GM18858 (cell line): ENCODE results near the gene PHACTR2.
"Not testable (repeated sequence)": the region's sequence is repeated elsewhere in the genome, so short reads cannot be mapped to it uniquely, and the experiment has no call there.

Experiments
- ATAC-seq: cut with Tn5 transposase; IDR thresholded peaks from one replicate; pipeline ENCODE4 v1.9.1; 2021; ENCODE audit not compliant: unreplicated experiment

Gene PHACTR2

DNA sequence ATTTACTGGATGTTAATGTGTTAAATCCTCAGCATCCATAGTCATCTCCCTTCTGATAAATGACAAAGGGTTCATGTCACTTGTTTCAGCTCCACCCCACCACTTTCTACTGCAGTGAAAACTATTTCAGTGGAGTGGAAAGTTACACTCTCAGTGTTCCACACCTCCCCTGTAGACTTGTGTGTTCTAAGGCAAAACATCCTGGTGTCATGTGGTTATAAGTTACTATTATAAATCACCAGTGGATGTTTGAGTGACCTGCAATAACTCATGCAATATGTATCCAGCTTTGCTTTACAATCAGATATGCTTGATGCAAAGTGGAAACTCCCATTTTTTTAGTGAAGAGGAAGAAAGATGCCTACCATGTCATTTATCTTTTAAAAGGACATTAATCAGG is 83.3 kb downstream of the PHACTR2 start:
- no peak for ATAC-seq

DNA sequence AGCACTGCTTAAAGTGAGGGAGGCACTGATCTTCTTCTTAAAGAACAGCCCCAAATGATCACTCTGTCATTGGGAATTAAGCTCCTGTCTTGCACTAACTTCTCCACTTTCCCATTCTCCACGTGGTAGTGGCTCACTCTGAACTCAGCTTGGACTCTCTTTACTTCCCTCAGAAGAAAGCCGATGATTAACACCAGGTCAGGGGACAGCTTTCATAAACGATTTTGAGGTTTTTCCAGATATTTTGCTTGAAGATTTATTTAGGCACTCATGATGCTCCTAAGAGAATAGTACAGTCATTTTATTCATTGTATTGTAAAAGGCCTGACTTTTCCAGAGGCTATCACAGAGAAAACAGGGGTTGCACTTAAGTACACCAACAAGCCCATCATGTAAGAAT is 84.4 kb downstream of the PHACTR2 start:
- ATAC-seq, result no peak

DNA sequence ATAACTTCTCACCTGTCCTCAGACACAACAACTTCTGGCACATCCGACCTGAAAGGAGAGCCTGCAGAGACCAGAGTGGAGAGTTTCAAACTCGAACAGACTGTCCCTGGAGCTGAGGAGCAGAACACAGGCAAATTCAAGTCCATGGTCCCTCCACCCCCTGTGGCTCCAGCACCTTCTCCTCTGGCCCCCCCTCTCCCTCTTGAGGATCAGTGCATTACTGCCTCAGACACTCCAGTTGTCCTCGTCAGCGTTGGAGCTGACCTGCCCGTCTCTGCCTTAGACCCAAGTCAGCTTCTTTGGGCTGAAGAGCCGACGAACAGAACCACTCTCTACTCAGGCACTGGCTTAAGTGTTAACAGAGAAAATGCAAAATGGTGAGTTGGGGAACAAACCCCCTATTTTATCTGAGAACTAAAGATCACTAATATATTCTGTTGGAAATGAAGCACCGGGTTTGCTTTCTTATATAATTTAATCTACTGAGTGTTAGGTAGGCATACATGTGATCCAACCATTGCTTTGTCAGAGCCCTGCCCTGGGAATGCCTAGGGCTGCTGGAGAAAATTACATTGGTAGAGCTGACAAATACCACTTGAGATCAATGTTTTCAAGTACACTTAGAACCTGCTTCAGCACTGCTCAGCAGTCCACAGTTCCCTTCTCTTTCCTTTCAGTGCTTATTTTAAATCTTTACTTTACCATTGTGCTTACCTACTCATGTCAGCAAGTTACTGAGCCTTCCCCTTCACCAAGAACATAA is 87.8 kb downstream of the PHACTR2 start:
- ATAC-seq, result no peak

DNA sequence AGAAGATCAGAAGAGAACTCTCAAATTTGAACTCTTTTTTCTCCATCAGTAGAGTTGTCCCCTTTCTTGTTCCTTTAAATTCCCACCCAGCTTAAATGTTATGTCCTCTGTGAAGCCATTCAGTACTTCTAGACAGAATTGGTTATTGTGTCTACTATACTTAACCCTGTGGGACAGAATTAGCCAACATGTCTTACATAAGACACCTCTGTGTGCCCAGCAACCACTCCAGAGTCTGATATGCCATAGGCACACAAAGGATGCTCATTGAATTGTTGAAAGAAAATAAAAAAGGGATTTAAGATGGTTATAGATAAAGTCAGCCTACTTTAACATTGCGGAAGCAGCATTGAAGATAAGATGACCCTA is 88.4 kb downstream of the PHACTR2 start:
- no peak for ATAC-seq

DNA sequence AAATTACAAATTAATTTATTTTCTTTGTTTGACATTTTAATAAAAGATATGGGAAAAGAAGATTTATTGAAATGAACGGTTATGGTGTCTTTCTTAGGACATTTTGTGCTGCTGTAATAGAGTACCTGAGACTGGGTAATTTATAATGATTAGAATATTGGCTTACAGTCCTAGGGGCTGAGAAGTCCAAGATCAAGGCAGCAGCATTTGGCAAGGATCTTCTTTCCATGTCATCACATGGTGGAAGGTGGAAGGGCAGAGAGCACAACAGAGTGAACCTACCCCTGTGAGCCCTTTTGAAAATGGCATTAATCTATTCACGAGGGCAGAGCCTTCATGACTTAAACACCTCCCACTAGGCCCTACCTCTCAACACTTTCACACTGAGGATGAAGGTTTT is 89.7 kb downstream of the PHACTR2 start:
- no peak for ATAC-seq

DNA sequence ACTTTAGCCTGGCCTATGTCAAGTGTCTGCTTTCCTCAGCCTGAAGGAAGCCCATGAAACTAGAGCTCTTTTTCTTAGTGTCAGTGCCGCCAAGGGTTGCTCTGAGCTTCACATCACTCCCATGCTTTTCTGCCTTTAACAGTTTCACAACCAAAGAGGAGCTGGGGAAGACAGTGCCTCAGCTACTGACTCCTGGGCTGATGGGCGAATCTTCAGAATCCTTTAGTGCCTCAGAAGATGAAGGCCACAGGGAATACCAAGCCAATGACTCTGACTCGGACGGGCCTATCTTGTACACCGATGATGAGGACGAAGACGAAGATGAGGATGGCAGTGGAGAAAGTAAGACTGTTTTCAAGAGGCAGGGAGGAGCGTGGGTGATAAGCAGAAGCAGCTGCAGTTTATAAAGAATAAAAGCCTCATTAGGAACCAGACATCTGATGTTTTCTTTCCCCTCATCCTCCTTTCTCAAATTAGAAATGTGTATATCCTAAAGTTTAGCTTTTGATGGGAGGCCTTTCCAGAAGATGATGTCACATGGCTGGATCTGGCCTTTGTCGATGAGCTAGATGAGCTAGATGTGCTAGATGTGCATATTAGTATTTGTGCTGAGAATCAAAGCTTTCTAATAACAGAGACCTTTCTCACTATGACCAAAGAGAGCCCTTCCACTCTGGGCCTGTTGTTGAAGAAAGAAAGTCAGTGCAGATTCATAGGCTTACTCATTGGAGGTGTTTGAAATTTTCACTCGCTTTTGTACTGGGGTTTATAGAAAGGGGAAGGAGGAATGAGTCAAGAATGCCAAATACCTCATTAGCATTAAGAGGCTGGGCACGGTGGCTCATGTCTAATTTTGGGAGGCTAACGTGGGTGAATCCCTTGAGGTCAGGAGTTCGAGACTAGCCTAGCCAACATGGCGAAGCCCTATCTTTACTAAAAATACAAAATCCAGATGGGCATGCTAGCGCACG is 94.6 kb downstream of the PHACTR2 start:
- ATAC-seq, result no peak

DNA sequence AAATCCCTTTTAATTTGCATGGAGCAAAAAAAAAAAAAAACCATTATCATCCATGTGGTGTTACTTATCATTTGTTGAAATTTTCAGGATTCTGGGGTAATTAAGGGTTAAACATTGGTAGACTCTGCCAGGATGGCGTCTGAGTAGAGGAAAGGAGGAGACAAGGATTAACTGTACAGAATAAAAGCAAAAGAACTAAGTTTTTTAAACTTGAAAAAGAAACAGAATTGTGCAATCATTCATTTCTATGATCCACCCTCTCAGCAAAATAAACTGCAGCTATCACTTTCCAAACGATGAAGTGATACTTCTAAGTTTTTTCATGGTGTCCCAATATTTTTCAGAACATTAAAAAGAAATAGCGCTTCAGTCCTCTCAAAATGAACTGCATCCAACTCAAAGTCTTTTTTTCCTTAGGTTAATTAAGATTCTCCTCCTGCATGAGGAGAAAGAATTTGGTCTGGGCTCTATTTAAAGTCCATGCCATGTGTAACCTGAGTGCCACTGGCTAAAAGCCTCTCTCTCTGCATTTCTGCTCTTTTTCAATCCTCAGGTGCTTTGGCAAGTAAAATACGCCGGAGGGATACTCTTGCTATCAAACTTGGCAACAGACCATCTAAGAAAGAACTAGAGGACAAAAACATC is 95.9 kb downstream of the PHACTR2 start:
- ATAC-seq, result no peak

DNA sequence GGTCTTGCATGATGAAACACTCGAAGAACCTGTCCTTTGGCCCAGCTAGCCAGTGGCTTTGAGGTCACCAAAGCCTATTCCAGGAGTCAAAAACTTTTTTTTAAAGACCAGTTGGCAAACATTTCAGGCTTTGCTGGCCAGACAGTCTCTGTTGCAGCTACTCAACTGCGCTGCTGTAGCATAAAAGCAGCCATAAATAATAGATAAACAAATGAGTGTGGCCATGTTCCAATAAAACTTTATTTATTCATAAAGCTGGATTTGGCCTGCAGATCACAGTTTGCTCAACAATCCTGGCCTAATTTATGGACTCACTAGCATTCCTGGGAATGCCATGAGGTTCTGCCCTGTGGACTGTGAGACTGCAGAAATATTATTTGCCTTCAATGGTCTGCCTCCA is 96.6 kb downstream of the PHACTR2 start:
- no peak for ATAC-seq

DNA sequence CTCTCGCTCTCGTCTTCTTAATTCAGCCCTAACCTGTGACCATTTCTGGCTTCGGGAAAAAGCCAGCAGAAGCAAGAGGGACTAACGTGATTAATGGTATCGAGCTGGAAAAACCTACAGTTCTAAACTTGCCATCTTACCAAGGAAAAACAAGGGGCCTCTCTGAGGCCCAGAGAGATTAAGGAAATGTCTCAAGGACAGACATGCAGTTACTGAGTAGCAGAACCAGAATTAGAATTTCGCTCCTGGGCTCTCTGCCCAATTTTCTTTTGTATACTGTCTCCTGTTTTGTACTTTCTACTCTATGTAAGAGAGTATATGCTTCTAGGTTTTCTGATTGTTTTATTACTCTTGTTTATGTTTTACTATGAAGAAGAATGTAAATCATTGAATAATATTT is 97.6 kb downstream of the PHACTR2 start:
- ATAC-seq, result no peak

DNA sequence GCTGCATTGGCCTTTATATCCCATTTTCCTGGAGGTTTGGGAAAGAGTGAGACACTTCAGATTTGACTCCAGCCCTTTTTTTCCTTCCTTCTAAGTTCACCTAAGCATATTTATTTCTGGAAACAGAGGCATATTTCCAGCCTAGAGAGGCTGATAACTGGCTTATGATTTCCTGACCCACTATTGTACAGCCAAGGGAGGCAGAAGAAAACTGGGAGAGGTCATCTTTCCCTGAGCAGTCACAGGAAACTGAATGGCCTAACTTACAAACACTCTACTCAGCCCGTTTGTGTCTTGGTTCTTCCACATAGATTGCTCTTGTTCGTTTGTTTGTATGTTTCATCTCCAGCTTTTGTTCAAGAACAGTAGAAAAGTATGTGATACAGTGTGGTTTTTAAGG is 101.2 kb downstream of the PHACTR2 start:
- ATAC-seq, result no peak

DNA sequence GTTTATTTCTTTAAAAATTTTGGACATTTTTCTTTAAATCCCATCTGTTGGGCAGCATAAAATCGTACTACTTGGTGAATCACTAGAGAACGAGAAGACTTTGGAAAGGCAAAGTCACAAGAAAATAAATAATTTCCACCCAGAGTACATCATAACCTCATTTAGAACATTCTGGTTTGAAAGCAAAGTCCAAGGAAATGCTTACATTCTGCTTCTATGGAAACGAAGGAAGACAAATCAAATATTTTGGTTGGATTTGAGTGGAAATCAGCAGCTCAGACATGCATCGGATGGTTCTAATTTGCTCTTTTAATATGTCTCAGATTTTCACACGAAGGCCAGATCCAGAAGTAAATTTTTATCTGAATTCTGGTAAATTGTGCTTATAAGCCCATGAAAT is 104.7 kb downstream of the PHACTR2 start:
- no peak for ATAC-seq

DNA sequence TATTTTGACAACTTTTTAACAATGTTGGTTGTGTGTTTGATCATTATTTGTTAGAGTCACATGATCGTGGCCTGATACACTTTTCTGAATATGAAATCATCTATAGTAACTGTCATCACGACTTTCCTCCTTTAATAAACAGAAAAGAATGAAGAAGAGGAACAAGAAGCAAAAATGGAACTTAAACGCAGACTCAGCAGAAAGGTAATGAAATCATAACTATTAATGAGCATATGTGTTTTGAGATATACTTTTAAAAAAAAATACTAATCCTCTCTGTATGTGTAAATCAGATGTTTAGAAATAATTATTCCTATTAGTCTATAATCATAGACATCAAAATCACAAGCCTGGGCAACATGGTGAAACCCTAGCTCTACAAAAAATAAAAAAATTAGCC is 105.3 kb downstream of the PHACTR2 start:
- no peak for ATAC-seq

DNA sequence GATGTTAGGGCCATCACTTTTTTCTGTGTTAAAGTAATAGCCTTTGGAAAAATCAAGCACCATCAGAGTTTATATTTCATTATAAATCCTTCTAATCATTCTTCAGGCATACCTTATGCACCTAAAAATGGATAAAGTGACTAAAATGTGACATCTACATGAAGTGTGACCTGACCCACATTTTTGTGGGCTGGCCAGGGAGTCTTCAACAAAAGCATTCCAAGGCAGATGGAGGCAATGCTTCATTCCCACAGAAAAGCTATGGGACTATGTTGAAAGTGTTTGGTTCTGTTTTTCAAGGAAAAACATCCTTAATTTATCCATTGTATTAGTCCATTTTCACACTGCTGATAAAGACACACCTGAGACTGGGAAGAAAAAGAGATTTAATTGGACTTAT is 106.6 kb downstream of the PHACTR2 start:
- no peak for ATAC-seq

DNA sequence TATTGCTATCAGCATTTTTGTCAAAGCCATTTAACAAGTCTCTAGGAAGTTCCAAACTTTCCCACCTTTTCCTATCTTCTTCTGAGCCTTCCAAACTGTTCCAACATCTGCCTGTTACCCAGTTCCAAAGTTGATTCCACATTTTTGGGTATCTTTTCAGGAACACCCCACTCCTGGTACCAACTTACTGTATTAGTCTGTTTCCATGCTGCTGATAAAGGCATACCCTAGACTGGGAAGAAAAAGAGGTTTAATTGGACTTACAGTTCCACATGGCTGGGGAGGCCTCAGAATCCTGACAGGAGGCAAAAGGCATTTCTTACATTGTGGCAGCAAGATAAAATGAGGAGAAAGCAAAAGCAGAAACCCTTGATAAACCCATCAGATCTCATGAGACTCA is 108.6 kb downstream of the PHACTR2 start:
- not testable (repeated sequence) for ATAC-seq

DNA sequence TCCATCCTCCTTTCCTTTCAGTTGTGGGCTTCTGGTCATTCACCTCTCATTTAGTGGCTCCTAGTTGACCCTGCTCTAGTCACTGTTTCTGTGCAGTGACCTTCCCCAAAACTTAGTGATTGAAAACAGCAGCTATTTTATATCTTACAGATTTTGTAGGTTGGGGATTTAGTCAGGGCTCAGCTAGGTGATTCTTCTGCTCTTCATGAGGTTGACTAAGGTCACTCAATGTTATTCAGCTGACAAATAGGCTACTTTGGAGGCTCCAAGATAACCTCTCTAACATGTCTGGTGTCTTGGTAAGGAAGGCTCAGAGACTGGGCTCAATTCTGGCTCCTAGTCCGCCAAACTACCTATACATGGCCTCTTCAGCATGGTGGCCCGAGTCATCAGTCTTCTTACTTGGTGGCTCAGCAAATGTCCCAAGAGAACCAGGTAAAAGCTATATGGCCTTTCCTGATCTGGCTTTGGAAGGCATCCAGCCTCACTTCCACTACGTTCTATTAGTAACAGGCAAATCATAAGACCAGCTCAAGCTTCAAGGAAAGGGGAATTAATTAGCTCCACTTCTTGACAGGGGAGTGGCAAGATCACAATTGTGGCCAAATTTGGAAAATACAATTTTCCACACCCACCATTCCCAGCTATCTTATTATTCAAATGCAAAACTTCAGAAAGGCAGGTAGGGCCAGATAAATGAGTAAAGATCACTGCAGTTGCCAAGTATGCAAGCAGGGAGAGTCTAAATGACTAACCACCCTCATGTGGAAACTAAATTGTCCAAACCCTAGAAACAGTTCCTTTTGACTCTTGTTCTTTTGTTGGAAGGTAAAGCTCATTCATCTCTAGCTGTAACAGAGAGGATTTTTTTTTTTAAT is 114.9 kb downstream of the PHACTR2 start:
- no peak for ATAC-seq

DNA sequence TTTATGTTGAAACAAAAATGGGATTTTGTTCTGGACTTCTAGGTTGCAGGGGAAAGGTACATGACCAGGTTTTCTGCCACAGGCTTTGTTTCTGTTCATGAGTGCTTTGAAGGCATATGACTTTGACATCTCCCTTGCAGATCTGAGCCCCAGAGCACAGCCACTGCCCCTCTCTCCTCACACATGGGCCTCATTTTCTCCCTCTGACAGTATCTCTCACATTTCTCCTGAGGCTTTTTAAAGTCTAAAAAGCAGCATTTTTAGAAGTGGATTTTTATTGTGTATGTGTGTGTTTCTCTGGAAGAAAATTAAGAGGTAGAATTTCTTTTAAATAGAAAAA is 115.5 kb downstream of the PHACTR2 start:
- ATAC-seq, result no peak

DNA sequence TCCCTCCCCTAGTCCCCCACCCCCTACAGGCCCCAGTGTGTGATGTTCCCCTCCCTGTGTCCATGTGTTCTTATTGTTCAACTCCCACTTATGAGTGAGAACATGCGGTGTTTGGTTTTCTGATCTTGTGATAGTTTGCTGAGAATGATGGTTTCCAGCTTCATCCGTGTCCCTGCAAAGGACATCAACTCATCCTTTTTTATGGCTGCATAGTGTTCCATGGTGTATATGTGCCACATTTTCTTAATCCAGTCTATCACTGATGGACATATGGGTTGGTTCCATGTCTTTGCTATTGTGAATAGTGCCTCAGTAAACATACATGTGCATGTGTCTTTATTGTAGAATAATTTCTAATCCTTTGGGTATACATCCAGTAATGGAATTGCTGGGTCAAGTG is 118.8 kb downstream of the PHACTR2 start:
- ATAC-seq, result not testable (repeated sequence)

DNA sequence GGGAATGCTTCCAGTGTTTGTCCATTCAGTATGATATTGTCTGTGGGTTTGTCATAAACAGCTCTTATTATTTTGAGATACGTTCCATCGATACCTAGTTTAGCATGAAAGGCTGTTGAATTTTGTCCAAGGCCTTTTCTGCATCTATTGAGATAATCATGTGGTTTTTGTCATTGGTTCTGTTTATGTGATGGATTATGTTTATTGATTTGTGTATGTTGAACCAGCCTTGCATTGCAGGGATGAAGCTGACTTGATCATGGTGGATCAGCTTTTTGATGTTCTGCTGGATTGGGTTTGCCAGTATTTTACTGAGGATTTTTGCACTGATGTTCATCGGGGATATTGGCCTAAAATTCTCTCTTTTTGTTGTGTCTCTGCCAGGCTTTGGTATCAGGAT is 120.7 kb downstream of the PHACTR2 start:
- ATAC-seq, result not testable (repeated sequence)

DNA sequence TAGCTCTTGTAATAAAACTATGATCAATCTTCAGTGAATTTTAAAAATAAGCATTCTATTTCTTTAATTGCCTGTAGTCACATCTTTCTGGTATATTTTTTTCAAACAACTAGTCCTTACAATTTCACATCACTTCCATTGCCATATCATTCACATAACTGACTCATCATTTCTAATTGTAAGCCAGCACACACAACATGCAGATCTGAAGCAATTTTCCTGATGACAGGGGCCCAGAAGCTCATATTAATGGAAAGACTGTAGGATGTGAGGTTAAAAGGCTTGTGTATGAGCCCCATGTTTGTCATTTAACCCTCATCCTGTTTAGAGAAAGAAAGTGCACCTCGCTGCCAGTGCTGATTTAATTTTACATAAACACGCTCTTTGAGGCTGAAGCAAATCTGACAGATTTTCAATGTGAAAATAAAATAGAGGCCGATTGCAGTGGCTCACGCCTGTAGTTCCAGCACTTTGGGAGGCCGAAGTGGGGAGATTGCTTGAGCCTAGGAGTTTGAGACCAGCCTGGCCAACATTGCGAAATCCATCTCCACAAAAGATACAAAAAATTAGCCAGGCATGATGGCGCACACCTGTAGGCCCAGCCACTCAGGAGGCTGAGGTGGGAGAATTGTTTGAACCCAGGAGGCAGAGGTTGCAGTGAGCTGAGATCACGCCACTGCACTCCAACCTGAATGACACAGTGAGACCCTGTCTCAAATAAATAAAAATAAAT is 125.2 kb downstream of the PHACTR2 start:
- no peak for ATAC-seq
